NT2/D1 (cell line): ENCODE data around the gene PPP2R5C.

ENCODE experiments used
- DNase-seq: peaks from one replicate; pipeline ENCODE4 v3.0.0-alpha.2; 2011; ENCODE audit warnings: low read depth, low spot score
- H3K27me3 ChIP-seq: 2 replicates; pipeline ENCODE4 v1.6.0; 2011; ENCODE audit warnings: mild to moderate bottlenecking; ENCODE audit not compliant: insufficient read length, insufficient read depth
- H3K36me3 ChIP-seq: 2 replicates; pipeline ENCODE4 v1.6.1; 2011; ENCODE audit warnings: mild to moderate bottlenecking, low read length, mixed read lengths; ENCODE audit not compliant: insufficient read depth, insufficient read length
- H3K4me1 ChIP-seq: 2 replicates; pipeline ENCODE4 v1.5.1; 2011; ENCODE audit not compliant: insufficient read depth, insufficient read length
- H3K4me3 ChIP-seq: 2 replicates; pipeline ENCODE4 v1.5.1; 2011; ENCODE audit warnings: low read depth; ENCODE audit not compliant: insufficient read length
- H3K9ac ChIP-seq: 2 replicates; pipeline ENCODE4 v1.6.0; 2011; ENCODE audit warnings: low read depth; ENCODE audit not compliant: insufficient read length
- H3K9me3 ChIP-seq: 2 replicates; pipeline ENCODE4 v1.5.1; 2011; ENCODE audit warnings: mild to moderate bottlenecking, low read length; ENCODE audit not compliant: insufficient read depth
- SUZ12 ChIP-seq: IDR thresholded peaks from 2 replicates; pipeline ENCODE4 v1.6.1; 2011; ENCODE audit not compliant: insufficient read length, insufficient read depth; ENCODE audit errors: extremely low read depth
- YY1 ChIP-seq: IDR thresholded peaks from 2 replicates; pipeline ENCODE4 v1.6.1; 2011; ENCODE audit not compliant: insufficient read length, insufficient read depth
- ZNF274 ChIP-seq: IDR thresholded peaks from 2 replicates; pipeline ENCODE4 v1.6.1; 2011; ENCODE audit warnings: mild to moderate bottlenecking, low read depth, low read length

Gene PPP2R5C

DNA sequence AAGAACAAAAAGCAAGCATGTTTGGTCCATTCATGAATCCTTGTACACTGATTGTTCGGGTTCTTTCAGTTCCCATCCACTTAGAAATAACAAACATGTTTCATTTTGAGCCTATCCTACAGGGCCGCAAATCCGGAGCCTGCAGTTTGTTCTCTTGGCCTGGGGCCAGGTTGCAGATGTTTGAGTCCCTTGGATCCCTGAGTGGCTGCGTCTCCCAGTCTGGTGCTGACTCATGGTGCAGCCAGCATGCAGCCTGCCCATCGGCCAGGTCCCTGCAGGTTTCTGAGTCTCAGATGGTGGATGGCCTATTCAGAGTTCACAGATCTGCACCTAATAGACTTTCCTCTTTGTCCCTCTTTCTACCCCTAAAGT is 201.0 kb downstream of the PPP2R5C start:
- peaks cover 12% of the 10 kb centered on the region for H3K27me3 ChIP-seq
- no peak overlapping the region for H3K4me3 ChIP-seq
- DNase-seq = no peak
- H3K9ac ChIP-seq = no peak overlapping the region
- TF ChIP-seq SUZ12 = no peak
- no peak for TF ChIP-seq ZNF274
- TF ChIP-seq YY1 = no peak
- H3K36me3 ChIP-seq = peaks cover 4% of the 10 kb centered on the region
- H3K4me1 ChIP-seq = peaks cover 9% of the 10 kb centered on the region
- no peaks in the 10 kb centered on the region for H3K9me3 ChIP-seq

DNA sequence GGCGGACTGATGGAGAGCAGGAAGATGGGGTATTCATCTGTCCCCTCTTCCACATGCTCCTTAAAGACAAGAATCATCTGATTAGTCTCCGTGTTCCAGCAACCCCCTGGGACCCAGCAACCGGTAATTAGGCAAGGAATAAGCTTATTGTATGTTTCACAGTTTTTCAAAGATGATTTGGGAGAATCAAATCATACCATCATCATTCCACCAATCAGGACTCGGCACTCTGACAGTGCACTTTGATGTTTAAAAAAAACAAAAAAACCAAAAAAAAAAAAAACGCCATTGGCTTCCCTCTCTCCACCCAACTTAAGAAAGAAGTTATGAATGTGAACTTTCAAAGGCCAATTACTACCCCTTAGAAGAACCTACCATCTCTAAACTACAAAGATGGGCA is 201.5 kb downstream of the PPP2R5C start:
- H3K4me3 ChIP-seq = no peak overlapping the region
- no peak for DNase-seq
- peaks cover 9% of the 10 kb centered on the region for H3K4me1 ChIP-seq
- TF ChIP-seq YY1 (no peak), SUZ12 (no peak), ZNF274 (no peak)
- H3K9ac ChIP-seq = no peak overlapping the region
- peaks cover 12% of the 10 kb centered on the region for H3K27me3 ChIP-seq
- no peaks in the 10 kb centered on the region for H3K9me3 ChIP-seq
- H3K36me3 ChIP-seq = peaks cover 10% of the 10 kb centered on the region

DNA sequence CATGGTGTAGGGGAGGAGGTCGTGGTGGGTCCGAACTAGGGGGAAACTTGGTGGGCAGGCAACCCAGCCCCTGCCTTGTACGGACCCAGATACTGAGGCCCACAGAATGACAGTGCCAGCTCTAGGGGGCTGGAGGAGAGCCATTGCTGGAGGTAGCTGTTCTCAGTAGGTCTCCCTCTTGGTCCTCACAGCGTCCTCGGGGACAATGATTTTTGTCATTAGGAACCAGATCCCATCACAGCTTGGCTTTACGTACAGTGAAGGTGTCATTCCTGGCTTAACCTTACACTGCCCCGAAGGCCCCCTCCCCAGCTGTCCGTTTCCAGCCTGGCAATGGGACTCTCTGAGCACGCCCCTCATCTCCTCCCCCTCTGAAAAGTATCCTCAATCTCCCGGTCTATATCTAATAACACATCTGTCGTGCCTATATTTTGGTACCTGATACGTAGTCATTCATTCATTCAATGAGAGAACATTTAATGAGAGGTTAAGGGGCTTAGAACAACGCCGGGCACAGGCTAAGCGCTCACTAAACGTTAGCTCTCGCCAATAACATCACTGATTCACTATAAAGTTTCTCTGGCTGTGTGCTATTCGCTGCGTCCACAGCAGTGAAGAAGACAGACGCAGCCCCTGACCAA is 202.3 kb downstream of the PPP2R5C start:
- TF ChIP-seq YY1 (no peak), ZNF274 (no peak), SUZ12 (no peak)
- H3K4me3 ChIP-seq = peak overlapping the region; percentile 4
- no peak overlapping the region for H3K9ac ChIP-seq
- DNase-seq = no peak
- H3K4me1 ChIP-seq = peaks cover 9% of the 10 kb centered on the region
- peaks cover 12% of the 10 kb centered on the region for H3K27me3 ChIP-seq
- H3K36me3 ChIP-seq = peaks cover 17% of the 10 kb centered on the region
- no peaks in the 10 kb centered on the region for H3K9me3 ChIP-seq

DNA sequence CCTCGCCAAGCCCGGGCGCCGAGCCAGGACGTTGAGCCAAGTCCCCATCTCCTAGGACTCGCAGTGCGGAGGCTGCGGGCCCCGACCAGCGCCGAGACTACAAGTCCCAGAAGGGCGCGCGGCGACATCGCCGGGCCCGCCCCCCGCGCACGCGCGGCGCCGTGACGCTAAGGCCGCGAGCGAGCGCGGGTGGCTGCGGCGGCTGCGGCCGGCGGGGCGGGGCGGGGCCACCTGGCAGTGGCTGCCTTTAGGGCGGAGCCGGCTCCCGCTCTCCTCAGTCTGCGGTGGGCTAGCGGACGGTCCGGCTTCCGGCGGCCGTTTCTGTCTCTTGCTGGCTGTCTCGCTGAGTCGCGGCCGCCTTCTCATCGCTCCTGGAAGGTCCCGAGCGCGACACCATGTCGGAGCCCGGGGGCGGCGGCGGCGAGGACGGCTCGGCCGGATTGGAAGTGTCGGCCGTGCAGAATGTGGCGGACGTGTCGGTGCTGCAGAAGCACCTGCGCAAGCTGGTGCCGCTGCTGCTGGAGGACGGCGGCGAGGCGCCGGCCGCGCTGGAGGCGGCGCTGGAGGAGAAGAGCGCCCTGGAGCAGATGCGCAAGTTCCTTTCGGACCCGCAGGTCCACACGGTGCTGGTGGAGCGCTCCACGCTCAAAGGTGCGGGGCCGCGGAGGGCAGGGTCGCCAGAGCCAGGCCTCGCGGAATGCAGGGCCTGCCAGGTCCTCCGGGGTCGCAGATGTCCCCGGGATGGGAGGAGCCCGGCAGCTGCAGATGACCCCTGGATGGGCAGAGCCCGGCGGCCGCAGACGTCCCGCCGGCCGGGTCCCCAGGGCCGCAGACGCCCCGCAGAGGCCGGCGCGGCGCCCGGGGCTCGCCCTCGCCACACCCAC is 203.0 kb downstream of the PPP2R5C start, which contains the start of gene DYNC1H1:
Gene DYNC1H1, plus strand, starts transcription at position 277 of the 884 bp plus-strand sequence. Its CDS starts 119 bp downstream, at position 396.
- Histone ChIP-seq H3K36me3 (peaks cover 21% of the 10 kb centered on the region), H3K27me3 (peaks cover 12% of the 10 kb centered on the region), H3K4me3 (peak within 1 kb of the TSS; percentile 88), H3K4me1 (peaks cover 9% of the 10 kb centered on the region), H3K9me3 (no peaks in the 10 kb centered on the region), H3K9ac (peak within 1 kb of the TSS; percentile 96)
- TF ChIP-seq ZNF274 (no peak), SUZ12 (no peak), YY1 (no peak)
- DNase-seq = peak; percentile 70

DNA sequence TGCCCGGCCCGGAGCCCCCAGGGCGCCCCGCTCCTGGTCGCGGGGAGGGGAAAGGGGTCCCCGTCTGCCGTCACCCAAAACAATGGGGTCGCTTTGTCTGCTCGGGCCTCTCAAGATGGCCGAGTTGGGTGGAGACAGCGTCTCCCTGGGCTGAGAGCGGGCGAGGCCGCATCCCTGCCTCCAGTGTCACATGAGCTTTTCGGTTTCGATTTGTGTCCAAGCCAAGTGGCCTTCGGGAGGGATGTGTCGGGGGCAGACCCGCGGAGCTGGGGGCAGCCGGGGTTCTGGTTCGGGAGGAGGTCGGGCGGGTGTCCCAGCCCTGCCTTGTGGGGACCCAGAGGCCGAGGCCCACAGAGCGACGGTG is 203.7 kb downstream of the PPP2R5C start:
- peak; percentile 22 for DNase-seq
- H3K4me3 ChIP-seq = peak overlapping the region; percentile 88
- H3K9ac ChIP-seq = peak overlapping the region; percentile 96
- peaks cover 12% of the 10 kb centered on the region for H3K27me3 ChIP-seq
- peaks cover 9% of the 10 kb centered on the region for H3K4me1 ChIP-seq
- TF ChIP-seq ZNF274 = no peak
- no peak for TF ChIP-seq SUZ12
- TF ChIP-seq YY1 = no peak
- no peaks in the 10 kb centered on the region for H3K9me3 ChIP-seq
- peaks cover 27% of the 10 kb centered on the region for H3K36me3 ChIP-seq

DNA sequence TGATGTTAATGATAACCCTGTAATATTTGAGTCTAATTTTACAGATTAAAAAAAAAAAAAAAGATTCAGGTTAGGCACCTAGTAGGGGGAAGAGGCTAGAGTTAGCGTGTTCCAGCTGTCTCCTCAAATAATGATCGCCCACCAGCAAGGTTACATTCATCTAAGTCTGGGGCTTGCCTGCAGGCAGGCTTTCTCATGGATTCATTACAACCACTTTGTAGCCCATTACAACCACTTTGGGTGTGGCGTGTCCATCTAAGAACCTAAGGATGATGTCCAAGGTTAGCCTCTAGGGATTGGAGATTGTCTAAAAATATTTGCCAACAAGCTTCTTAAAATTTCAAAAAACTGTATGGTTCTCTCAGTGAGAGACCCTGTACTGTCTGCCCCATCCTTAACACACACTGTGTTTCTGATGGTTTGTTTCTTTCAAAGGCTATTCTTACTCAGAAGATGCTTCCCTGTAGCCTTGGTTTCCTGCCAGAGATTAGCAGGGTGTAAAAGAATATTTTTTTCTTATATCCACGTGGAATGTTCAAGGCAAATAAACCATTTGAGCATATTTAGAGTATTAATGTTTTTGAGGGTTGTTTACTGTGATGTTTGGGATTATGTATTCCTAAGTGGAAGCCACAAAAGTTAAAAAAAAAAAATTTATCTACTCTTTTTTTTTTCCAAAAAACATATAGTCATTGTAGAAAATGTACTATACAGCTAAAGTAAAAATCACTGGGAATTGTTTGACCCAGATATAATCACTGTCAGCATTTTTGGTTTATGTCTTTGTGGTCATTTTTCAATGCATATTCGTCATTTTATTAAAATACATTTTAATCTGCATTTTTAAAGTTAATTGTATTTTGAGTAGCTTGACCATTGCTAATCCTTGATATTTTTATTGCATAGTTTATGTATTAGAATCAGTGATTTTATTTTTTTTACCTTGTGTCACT is 204.5 kb downstream of the PPP2R5C start:
- Histone ChIP-seq H3K9ac (peak overlapping the region; percentile 96), H3K9me3 (no peaks in the 10 kb centered on the region), H3K36me3 (peaks cover 28% of the 10 kb centered on the region), H3K4me3 (peak overlapping the region; percentile 88), H3K4me1 (peaks cover 5% of the 10 kb centered on the region), H3K27me3 (peaks cover 12% of the 10 kb centered on the region)
- no peak for DNase-seq
- no peak for TF ChIP-seq ZNF274
- TF ChIP-seq YY1 = no peak
- no peak for TF ChIP-seq SUZ12

DNA sequence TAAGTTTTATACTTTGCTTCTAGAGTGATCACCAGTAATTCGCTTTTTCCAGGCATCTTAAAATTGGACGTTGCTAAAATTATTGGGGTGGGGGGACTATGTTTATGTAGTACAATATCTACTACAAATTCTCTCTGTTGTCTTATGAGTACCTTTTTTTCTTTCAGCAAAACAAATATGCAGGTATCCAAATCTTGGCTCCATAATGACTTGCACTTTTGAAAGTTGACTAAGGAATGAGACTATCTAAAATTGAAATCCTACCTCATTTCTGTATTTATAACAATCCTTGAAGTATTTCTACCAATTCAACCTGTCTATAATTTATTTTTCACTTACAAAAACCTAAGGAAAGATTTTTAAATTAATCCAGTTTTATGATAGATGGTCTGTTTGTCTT is 205.2 kb downstream of the PPP2R5C start:
- TF ChIP-seq YY1 (no peak), ZNF274 (no peak), SUZ12 (no peak)
- Histone ChIP-seq H3K4me1 (peaks cover 3% of the 10 kb centered on the region), H3K27me3 (peaks cover 12% of the 10 kb centered on the region), H3K9me3 (no peaks in the 10 kb centered on the region), H3K9ac (no peak overlapping the region), H3K36me3 (peaks cover 28% of the 10 kb centered on the region), H3K4me3 (no peak overlapping the region)
- no peak for DNase-seq
